ENCODE measurements around the gene OCA2. TPM values are rescaled to one million over a fixed set of nuclear protein-coding genes. Genes with fewer than 3 reads are reported as not detected.

The OCA2 gene
- total RNA-seq, 1 donor from 2014 or later: not detected

DNA sequence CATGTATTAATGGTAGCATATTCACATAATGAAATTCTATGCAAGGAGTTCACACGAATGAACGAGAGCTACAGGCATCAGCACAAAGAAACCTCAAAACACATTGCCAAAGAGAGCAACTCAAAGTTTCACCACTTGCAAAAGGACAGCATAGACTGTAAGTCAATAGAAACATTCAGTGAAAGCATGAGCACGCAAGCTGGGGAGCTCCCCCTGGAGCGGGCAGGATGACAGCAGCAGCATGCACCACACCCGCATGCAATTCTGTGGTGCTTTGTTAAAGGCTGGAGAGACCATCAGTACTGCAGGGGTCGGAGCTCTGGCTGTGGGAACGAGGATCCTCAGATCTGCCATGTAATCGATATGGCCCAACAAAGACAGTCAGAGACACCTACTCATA lies 18.7 kb downstream of the OCA2 start:
- intact Hi-C loops (cut with micrococcal nuclease): loop anchor here (1.0 kb wide), 1 partner anchor 17 kb away; no protein-coding TSS in a partner anchor

DNA sequence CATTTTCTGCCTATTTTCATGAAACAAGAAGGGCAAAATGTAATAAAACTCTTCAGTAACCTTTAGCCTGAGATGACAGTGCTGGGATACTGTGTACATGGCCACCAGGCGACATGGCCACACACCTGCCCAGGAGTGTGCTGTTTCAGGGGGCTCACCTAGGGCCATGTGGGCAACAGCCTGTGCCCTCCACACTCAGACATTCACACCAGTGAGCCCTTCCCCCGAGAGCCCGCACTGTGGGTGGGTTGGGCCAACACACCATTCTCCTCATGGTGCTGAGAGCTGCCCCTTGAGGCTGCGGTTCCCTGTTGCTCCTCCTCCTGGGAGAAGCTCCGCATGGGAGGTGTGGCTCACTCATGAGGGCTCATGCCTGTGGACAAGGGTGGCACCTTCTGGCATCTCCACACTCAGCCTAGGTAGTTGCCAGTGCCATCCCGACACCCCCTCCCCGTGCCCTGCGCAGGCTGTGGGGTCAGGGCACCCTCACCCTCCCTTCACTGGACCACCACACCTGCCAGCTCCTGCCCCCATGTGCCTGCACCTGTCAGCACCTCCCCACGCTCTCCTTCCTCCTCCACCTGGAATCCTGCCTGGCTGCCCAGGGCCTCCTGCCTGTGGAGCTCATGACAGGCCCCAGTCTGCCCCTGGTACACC lies 19.7 kb downstream of the OCA2 start:
- intact Hi-C loops (cut with micrococcal nuclease): no loop called here

DNA sequence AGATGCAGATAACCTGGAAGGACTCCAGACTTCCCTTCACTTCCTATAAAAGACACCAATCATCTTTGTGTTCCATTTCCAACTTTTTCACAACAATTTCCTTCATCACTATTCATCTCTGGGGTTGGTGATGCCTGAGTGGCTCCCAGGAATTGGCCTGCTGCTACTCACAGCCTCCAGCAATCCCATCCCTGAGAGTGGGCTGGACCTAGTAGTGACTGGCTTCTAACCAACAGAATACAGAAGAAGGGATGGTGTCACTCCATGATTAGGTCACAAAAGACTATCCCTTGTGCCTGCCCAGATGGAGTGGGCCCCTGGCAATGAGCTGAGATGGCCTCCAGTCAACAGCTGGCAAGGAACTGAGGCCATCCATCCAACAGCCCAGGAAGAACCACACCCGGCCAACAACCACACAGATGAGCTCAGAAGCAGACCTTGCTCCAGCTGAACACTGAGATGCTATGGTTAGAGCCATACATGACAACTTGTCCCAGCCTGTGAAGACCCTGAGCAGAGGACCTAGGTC lies 20.9 kb downstream of the OCA2 start:
- intact Hi-C loops (cut with micrococcal nuclease): no loop called here

DNA sequence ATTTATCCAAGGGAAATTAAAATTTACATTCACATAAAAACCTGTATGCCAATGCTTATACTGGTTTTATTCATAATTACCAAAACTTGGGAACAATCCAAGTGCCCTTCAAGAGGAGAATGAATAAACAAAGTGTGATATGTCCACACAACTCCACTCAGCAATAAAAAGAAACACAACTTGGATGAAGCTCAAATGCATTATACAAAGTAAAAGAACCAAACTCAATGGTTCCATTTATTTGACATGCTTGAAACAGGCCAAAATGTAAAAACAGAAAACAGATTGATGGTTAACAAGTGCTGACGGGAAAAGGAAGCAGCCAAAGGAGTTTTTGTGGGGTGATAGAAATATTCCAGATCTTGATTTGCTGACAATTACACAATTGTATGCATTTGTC lies 23.5 kb downstream of the OCA2 start:
- intact Hi-C loops (cut with micrococcal nuclease): no loop called here

DNA sequence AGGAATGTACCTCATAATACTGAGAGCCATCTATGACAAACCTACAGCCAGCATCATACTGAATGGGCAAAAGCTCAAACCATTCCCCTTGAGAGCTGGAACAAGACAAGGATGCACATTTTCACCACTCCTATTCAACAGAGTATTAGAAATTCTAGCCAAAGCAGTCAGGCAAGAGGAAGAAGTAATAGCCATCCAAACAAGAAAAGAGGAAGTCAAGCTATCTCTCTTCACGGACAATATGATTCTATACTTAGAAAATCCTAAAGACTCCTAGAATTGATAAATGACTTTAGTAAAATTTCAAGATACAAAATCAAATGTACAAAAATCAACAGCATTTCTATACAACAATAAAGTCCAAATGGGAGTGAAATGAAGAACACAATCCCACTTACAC lies 30.2 kb downstream of the OCA2 start:
- intact Hi-C loops (cut with micrococcal nuclease): no loop called here

DNA sequence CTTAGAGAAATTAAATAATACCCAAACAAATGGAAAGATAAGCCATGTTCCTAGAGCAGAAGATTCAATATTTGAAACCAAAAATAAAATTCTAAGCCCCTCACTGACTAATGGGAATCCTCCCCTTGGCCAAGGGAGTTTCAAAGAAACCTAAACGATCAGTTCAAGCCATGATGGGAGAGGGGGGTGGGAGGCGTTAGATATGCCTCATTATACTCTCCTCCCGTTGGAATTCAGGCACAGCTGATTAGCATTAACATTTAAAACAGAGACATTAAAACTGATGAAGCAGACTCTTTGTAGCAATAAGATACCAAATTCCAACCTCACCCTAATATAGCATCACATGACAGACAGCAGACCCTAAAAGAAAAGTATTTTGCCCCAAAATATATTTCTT lies 32.9 kb downstream of the OCA2 start:
- intact Hi-C loops (cut with micrococcal nuclease): no loop called here

DNA sequence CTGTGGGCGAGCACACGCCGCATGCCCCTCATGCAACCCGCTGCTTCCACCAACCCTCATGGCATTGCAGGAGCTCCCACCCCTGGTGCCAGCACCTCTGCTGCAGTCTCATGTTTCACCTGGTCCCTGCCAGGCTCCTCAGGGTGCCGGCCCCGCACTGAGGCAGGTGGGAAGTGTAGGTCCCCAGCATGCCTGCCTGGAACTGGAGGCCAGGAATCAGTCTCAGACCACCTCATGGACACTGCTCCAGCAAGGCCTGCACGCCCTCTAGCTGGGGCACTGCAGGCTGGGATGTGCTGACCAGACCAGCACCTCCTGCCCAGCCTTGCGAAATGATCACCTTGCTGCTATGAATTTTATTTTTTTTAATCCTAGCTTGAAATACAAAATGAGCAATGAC lies 39.1 kb downstream of the OCA2 start:
- intact Hi-C loops (cut with micrococcal nuclease): no loop called here

DNA sequence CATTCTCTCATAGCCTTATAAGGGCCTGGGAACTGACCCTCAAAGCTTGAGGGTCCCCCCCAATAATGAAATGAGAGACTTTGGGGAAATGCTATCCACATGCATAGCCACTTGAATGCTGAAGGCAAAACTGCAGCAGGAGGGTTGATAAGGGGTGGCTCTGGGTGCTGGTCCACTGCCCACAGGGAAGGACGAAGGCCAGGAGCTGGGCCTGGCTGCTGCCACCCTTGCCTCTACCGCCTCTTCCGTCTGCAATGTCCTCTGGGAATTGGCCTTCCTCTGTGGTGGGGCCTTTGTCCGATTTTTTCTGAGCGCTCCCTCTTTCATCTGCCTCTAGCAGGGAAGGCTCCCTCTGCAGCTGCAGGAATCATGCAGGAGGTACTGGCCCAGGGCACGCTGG lies 41.0 kb downstream of the OCA2 start:
- intact Hi-C loops (cut with micrococcal nuclease): no loop called here

DNA sequence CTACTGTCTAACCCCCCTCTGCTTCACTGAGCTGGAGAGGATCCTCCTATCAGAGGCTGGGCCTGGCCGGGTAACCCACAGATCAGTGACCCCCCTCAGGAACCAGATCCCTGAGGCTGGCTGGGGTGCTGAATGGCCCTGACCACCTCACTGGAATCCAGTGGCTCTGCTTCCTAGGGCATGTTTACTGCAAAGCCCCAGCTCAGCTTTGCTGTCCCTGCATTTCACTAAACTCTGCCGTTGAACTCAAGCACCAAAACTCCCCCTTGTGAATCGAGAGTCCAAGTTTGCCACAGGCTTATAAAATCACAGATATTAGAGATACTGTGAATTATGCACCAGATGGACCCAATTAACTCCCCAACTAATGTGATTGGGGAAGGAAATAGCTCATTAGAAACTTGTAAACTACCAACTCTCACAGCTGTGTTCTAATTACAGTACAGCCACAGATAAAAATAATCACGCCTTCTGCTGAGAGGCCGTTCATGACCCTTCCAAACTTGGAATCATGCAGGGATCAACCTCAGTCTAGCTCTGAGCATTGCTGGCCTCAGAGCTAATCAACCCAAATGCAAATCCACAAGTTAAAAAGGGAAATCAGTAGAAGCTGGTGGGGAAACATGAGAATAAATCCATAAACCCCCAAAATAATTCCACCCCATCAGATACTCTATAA lies 47.0 kb downstream of the OCA2 start:
- intact Hi-C loops (cut with micrococcal nuclease): no loop called here

DNA sequence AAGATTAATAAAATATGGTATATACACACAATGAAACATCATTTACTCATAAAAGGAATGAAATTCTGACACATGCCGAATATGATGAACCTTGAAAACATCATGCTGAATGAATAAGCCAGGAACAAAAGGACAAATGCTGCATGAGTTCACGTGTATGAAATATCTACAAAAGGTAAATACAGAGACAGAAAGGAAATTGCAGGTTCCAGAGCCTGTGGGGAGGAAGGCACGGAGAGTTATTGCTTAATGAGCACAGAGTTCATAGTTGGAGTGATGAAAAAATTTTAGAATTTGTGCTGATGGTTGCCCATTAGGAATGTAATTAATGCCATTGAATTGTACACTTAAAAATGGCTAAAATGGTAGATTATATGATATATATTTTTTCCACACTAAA lies 49.5 kb downstream of the OCA2 start:
- intact Hi-C loops (cut with micrococcal nuclease): no loop called here

DNA sequence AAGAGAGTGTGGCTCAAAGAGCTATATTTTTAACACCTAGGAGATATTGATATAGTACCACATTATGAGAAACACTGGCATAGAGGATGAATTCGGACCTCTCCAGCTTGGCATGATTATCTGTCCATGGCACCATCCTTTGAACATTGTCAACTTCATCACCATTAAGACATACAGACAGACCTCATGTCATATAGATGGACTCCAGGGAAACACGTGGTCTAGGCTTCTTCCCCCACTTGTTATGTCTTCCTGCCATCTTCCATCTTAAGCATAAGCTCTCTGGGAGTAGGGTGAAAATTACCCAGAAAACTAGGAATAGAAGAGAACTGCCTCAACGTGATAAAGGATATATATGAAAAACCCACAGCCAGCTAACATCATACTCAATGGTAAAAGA lies 51.8 kb downstream of the OCA2 start:
- intact Hi-C loops (cut with micrococcal nuclease): no loop called here

DNA sequence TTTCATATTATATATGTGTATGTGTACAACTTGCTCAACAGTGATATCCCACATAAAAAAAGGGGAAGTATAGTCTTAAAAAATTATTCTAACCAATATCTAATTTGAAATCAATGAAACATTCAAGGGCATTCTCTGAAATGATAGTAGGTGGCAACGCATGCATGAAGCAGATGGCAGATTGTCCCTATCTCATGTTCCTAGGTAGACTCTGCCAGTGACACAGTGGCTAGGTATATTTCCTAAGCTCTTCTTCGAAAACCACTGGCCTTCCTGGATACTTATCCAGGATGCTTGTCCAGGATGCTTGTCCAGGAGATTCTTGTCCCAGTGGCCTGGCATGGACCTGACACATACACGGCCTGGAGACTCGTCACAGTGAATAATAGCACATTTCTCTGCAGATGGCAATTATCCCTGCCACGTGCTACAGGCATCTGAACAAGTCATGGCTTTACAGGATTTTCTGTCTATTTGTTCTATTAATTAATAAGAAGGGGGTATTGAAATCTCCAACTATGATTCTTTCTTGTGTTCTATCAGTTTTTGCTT lies 54.9 kb downstream of the OCA2 start:
- intact Hi-C loops (cut with micrococcal nuclease): no loop called here

DNA sequence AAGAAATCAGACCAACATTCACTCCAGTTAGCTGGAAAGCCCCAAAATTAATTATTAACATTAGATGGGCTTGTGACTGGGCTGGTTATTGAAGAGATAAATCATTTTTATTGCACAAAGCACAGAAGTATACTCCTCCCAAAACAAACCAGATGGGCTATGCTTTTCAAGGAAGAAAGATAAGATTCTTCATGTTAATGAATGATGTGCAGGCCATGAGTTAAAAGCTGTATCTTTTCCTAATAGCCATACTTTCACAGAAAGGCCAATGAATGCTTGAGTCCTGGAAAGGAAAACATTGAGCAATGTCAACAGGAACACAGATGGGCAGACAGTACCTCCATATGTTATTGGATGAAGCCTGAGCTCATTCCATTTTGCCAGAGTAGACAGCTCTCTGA lies 55.4 kb downstream of the OCA2 start:
- intact Hi-C loops (cut with micrococcal nuclease): no loop called here

DNA sequence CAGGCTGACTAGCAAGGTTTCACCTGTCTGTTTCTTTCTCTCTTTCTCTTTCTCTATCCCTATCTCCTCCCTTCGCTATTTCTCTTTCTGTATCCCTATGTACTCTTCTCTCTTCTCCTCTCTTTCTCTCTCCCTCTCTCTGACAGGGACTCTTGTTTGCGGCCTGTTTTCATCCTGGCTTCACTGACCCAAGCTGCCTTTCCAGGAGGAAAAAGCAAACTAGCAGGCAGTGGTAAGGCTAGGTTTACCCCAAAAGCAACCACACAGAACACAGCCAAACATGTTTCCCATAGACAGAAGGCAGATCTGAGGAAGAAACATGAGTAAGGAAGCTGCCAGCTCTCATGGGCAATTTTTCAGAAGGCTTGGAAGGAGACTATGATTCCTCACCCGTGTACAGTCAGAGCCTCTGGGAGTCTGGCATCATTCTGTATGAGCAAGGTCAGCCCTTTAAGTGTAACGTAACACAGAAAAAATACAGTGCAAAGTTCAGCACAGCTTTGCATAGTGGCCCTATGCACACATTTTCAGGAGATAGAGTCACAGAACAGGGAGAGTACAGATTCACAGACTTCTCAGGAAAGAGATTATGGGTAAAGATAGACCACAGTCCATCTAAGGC lies 61.0 kb downstream of the OCA2 start:
- intact Hi-C loops (cut with micrococcal nuclease): no loop called here

DNA sequence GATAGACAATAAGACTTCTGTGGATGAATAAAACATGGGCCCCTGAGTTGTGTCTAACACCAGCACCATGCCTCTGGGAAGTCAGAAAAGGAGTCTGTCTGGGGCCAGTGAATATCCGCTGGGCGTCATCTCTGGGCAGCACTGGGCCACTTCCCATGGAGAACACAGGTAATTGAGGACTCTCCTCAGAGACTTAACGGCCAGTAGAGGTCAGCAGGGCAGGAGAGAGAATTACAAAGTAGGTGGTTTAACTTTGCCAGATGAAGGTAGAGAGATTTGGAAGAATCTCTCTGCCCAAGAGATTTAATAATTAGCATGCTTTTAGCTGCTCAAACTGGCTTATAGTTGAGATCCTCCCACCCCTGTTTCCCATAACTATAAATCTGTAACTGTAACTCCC lies 65.7 kb downstream of the OCA2 start:
- intact Hi-C loops (cut with micrococcal nuclease): no loop called here

DNA sequence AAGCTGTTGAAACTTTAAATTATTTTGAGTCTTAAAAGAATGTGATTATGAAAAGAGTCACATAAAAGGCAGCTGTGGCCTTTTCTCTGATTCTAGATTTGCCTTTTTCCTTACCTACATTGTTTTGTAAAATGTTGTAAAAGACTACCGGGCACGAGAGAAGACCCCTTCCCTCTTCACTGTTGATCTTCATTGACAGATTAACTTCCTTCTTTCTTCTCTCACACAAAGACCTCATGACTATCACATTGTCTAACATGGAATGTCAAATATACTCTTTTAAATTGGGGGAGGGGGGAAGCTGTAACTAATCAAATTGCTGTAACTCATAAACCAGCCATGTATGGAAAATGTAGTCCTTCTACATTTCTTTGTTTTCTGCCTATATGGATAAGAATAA lies 68.3 kb downstream of the OCA2 start:
- intact Hi-C loops (cut with micrococcal nuclease): no loop called here

DNA sequence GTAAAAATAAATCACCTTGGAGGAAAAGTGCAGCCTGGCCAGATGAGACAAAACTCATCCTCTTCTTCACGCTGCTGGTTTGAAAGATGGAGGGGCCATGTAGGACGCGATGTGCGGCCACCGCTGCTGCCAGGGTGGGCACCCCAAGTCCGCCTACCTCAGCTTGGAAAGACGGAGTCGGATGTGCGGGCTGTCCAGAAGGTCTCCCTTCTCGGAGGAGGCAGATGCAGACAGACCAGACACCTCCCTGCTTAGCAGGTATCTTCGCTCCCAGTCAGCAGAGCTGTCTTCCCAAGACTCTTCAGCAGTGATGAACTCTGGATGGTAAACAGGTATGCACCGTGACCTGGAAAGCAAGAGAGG lies 71.4 kb downstream of the OCA2 start:
- intact Hi-C loops (cut with micrococcal nuclease): no loop called here

DNA sequence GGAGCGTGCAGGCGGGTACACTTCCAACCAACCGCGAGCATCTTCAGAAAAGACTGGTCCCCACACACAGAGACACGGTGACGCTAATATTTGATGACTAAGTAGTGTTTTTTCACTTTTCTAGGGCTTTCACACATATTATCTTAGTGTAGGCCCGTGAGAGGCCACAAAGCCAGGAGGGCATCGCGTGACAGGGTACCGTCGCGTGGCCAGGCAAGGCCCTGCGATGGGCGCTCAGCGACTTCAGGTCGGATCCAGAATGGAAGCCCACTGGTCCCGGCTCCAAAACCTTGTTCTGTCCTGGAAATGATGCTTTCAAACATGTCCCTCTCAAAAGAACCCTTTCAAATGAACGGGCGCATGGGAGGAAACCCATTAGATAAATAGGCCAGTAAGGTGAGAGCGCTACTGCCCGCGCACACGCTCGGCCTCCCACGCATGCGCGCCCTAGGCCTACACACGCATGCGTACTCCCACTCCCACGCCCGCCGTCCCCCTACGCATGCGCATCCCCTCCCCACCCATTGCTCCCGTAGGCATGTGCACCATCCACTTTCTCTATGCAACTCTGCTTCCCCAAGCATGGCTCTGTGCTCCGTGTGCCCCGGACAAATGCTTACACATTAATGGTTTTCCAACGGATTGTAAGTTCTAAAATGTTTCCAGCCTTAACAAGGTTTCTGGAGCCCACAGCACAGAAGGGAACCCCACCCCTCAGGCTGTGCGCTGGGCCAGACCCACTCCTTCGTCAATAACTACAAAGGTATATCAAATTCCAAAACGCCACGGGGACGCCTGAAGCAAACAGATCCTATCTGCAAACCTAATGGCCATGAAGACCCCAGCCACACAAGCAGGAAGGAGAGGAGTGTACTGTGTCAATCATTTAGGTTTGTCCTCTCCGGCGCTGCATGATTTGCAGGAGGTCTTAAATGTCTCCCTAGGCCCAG lies 72.1 kb downstream of the OCA2 start:
- intact Hi-C loops (cut with micrococcal nuclease): no loop called here

DNA sequence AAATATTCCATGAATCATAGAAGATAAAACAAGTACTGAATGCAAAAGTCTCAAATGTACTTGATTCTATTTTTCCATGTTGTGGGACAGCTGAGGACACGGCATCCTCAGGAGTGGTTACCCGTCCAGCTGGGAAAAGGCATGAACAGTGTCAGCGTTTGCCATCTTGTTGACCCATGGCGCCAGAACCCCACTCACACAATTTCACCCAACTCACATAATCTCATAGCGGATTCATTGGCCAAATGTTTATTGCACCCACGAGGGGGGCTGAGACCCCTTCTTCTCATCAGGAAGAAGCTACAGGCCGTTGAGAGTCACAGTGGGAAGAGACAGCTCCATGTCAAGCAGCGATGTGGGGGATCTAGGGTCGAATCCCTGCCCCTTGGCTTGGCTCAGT lies 72.9 kb downstream of the OCA2 start:
- intact Hi-C loops (cut with micrococcal nuclease): no loop called here

DNA sequence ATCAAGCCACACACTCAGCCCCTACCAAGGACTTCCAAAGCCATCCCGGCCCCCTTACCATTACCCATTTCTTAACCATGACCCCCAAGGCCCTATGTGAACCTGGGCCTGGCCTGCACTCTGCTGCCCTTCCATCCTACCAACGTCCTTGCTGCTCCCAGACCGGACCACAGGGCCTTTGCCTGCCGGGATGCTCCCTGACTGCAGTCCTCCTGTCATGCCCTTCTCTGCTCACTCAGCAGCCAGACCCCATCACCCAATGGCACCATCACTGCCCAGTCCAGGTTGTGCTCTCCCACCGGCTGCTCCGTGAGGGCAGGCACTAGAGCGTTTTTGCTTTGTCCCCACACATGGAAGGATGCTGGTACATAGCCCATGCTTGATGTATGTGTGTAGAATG lies 73.7 kb downstream of the OCA2 start:
- intact Hi-C loops (cut with micrococcal nuclease): no loop called here

DNA sequence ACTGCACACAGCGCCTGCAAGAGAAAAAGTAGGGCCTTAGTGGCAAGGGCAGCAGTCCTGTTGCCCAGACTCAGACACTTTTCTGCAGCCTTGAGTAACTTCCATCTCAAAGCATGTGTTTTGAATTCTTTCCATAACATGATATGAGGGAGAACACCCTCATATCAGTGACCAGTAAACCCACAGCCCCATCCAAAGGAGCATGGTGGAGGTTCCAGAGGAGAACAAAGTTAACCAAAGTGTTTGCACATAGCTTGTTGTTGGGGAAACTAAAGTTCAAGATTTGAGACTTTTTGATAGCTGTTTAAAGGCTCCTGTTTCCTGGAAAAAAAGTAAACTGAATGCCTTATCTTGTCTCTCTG lies 74.2 kb downstream of the OCA2 start:
- intact Hi-C loops (cut with micrococcal nuclease): no loop called here

Measured in T-helper 2 cell treated with Interferon-gamma antibody and Interleukin-4, amounts not matched to agents 100 ng/mL and 5 ng/mL, for 36 hours (primary cell).